ENCODE results near the gene SOS1. TPM values are rescaled to one million over a fixed set of nuclear protein-coding genes. Genes with fewer than 3 reads are reported as not detected.

The SOS1 gene
- total RNA-seq, 2 donors from 2014 or later: 26.3 to 43.9 TPM

DNA sequence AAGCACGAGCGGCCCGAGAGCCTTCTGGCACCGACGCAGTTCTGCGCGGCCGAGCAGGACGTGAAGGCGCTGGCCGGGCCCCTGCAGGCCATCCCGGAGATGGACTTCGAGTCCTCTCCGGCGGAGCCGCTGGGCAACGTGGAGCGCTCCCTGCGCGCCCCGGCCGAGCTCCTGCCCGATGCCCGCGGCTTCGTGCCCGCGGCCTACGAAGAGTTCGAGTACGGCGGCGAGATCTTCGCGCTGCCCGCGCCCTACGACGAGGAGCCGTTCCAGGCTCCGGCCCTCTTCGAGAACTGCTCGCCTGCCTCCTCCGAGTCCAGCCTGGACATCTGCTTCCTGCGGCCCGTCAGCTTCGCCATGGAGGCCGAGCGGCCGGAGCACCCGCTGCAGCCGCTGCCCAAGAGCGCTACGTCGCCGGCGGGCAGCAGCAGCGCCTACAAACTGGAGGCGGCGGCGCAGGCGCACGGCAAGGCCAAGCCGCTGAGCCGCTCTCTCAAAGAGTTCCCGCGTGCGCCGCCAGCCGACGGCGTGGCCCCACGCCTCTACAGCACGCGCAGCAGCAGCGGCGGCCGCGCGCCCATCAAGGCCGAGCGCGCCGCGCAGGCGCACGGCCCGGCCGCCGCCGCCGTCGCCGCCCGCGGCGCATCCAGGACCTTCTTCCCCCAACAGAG, 160.8 kb downstream of the SOS1 start:
- no peaks in the 10 kb centered on the region for H3K36me3 ChIP-seq
- DNase-seq: peak; percentile 73
- no peaks in the 10 kb centered on the region for H3K27me3 ChIP-seq
- peak overlapping the region; percentile 38 for H3K4me3 ChIP-seq
- intact Hi-C loops (cut with DNase I): no loop called here
- H3K27ac ChIP-seq: no peak overlapping the region
- TF ChIP-seq, protein P1, sequence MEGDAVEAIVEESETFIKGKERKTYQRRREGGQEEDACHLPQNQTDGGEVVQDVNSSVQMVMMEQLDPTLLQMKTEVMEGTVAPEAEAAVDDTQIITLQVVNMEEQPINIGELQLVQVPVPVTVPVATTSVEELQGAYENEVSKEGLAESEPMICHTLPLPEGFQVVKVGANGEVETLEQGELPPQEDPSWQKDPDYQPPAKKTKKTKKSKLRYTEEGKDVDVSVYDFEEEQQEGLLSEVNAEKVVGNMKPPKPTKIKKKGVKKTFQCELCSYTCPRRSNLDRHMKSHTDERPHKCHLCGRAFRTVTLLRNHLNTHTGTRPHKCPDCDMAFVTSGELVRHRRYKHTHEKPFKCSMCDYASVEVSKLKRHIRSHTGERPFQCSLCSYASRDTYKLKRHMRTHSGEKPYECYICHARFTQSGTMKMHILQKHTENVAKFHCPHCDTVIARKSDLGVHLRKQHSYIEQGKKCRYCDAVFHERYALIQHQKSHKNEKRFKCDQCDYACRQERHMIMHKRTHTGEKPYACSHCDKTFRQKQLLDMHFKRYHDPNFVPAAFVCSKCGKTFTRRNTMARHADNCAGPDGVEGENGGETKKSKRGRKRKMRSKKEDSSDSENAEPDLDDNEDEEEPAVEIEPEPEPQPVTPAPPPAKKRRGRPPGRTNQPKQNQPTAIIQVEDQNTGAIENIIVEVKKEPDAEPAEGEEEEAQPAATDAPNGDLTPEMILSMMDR (IDR thresholded peaks at IDR 0.05): no peak
- no peaks in the 10 kb centered on the region for H3K4me1 ChIP-seq
- H3K9me3 ChIP-seq: no peaks in the 10 kb centered on the region
- peak overlapping the region in 1 of 2 donors; percentile 66 for H3K9ac ChIP-seq (ENCODE audit: low read depth in 2 of 2, low read length in 2 of 2)

DNA sequence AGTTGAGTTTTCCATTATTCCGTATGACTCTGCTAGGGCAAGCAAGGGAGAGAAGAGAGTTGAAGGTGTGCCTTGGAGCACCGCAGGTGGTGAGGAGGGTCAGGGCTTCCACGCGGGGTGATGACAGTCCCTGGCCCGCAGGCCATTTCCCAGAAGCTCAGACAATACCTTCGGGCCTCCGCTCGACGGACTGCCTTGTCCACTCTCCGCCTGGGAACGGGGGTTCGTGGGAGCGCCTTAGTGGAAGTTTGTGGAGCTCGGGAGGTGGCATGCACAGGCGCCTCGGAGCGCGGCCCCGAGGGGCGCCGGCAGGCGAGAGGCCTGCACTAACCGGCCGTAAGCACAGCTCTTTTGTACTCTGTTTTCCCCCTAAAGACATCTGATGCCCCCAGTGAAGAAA, 161.4 kb downstream of the SOS1 start:
- no peak for DNase-seq
- no peaks in the 10 kb centered on the region for H3K4me1 ChIP-seq
- H3K9ac ChIP-seq (ENCODE audit: low read depth in 2 of 2, low read length in 2 of 2): no peak overlapping the region
- TF ChIP-seq, protein P1 (IDR thresholded peaks at IDR 0.05): no peak
- no peak overlapping the region for H3K4me3 ChIP-seq
- no peaks in the 10 kb centered on the region for H3K27me3 ChIP-seq
- no peaks in the 10 kb centered on the region for H3K9me3 ChIP-seq
- H3K36me3 ChIP-seq: no peaks in the 10 kb centered on the region
- no peak overlapping the region for H3K27ac ChIP-seq
- intact Hi-C loops (cut with DNase I): no loop called here

DNA sequence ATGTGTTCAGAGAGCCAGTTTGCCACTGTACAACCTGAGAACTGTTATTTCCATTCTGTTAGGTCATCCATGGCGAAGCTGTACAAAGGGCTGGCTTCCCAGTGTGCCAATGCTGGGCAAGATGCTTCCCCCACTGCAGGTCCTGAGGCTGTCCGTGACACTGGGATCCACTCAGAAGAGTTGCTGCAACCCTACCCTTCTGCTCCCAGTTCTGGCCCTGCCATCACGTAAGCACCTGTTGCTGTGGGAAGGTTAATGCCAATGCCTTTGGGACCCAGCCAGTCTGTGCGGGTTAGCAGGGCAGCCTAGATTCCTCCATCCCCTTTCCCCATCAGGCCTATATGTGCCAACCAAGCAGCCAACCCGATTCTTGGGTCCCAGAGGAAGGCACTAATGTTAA, 162.9 kb downstream of the SOS1 start:
- no peaks in the 10 kb centered on the region for H3K36me3 ChIP-seq
- H3K9ac ChIP-seq (ENCODE audit: low read depth in 2 of 2, low read length in 2 of 2): no peak overlapping the region
- H3K27ac ChIP-seq: no peak overlapping the region
- TF ChIP-seq, protein P1 (IDR thresholded peaks at IDR 0.05): no peak
- no peaks in the 10 kb centered on the region for H3K9me3 ChIP-seq
- no peak overlapping the region for H3K4me3 ChIP-seq
- DNase-seq: no peak
- H3K4me1 ChIP-seq: no peaks in the 10 kb centered on the region
- H3K27me3 ChIP-seq: no peaks in the 10 kb centered on the region
- intact Hi-C loops (cut with DNase I): no loop called here

DNA sequence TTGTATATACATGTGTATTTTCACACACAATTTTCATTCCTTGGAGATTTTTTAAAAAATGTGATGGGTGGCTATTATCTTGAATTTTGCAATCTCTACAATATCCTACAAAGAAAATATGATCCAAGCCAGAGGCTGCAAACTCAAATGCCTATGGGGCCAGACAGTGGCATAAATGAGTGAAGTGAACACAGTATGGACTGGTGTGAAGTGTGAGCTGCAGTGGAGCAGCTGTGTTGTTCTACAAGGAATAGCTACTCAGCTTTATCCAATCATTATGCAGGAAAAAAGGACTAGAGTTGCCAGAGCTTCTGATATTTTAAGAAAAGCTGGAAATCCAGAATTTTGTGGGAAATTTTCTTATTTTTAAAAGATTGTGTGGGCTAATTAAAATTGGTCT, 169.1 kb downstream of the SOS1 start:
- no peaks in the 10 kb centered on the region for H3K27me3 ChIP-seq
- H3K9ac ChIP-seq (ENCODE audit: low read depth in 2 of 2, low read length in 2 of 2): no peak overlapping the region
- no peaks in the 10 kb centered on the region for H3K4me1 ChIP-seq
- no peaks in the 10 kb centered on the region for H3K9me3 ChIP-seq
- TF ChIP-seq, protein P1 (IDR thresholded peaks at IDR 0.05): no peak
- H3K36me3 ChIP-seq: no peaks in the 10 kb centered on the region
- no peak overlapping the region for H3K4me3 ChIP-seq
- intact Hi-C loops (cut with DNase I): no loop called here
- no peak for DNase-seq
- no peak overlapping the region for H3K27ac ChIP-seq

DNA sequence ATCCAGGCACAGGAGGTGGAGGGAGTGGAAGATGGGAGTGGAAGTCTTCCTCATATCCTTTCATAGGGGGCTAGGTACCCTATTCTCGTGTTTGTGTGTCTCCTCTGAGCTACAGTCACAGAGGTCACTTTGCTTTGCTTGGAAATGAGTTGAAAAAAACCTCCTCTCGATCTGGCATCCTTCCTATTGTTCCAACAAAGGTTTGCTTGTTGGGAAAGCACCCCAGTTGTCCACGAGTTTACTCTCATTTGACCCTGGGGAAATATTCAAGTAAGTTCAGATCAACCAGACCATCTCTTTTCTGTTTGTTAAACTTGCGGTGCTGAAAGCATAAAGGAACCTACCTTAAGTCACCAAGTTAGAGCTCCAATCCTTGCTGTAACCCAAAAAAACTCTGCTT, 171.9 kb downstream of the SOS1 start:
- H3K27me3 ChIP-seq: no peaks in the 10 kb centered on the region
- intact Hi-C loops (cut with DNase I): loop anchor here (10.0 kb wide), 1 partner anchor 86 kb away; no protein-coding TSS in a partner anchor
- no peaks in the 10 kb centered on the region for H3K9me3 ChIP-seq
- no peak for DNase-seq
- no peak overlapping the region for H3K9ac ChIP-seq (ENCODE audit: low read depth in 2 of 2, low read length in 2 of 2)
- no peaks in the 10 kb centered on the region for H3K36me3 ChIP-seq
- TF ChIP-seq, protein P1 (IDR thresholded peaks at IDR 0.05): no peak
- no peaks in the 10 kb centered on the region for H3K4me1 ChIP-seq
- H3K4me3 ChIP-seq: no peak overlapping the region
- no peak overlapping the region for H3K27ac ChIP-seq

Data from colonic mucosa (tissue), 4 donors.